Transverse colon (tissue), 4 donors: ENCODE data around the gene CDK8. TPM values are rescaled to one million over a fixed set of nuclear protein-coding genes. Genes with fewer than 3 reads are reported as not detected.
A peak's percentile ranks its signal among the peaks of the same experiment; 100 is the strongest.

Source experiments
- DNase-seq: peaks from one replicate; pipeline ENCODE4 v3.0.0-alpha.2; 2019
- H3K27ac ChIP-seq, 4 donors: fragments of 200-600 bp; sonication (generic); 2 replicates each; pipeline ENCODE4 v1.5.1; 2016 to 2018; ENCODE audit warnings: inconsistent platforms in 4 of 4
- H3K27me3 ChIP-seq: fragments of 200-600 bp; sonication (generic); 2 replicates; pipeline ENCODE4 v1.5.1; 2017; ENCODE audit warnings: inconsistent platforms
- H3K36me3 ChIP-seq, 4 donors: fragments of 200-600 bp; sonication (generic); 2 replicates each; pipeline ENCODE4 v1.5.1; 2017 to 2019; ENCODE audit warnings: inconsistent platforms in 4 of 4
- H3K4me1 ChIP-seq, 4 donors: fragments of 200-600 bp; sonication (generic); 2 replicates each; pipeline ENCODE4 v1.5.1; 2017 to 2020; ENCODE audit warnings: inconsistent platforms in 4 of 4
- H3K4me3 ChIP-seq, 4 donors: fragments of 200-600 bp; sonication (generic); 1 replicate in 1 of 4; 2 replicates in 3 of 4; pipeline versions ENCODE4 v1.5.1 to v1.6.1; 2017 to 2019; ENCODE audit warnings: inconsistent platforms in 4 of 4
- H3K9me3 ChIP-seq, 2 donors: fragments of 200-600 bp; sonication (generic); 2 replicates each; pipeline ENCODE4 v1.5.1; 2017 to 2019; ENCODE audit warnings: inconsistent platforms in 2 of 2
- CTCF ChIP-seq, 5 experiments: fragments of 200-600 bp in 3 of 5; fragments of 450-650 bp in 2 of 5; sonication (generic) in 3 of 5; IDR thresholded peaks; 1 replicate in 2 of 5; 2 replicates in 3 of 5; pipeline ENCODE4 v1.5.1; 2016 to 2017; ENCODE audit warnings: antibody characterized with exemption in 5 of 5, inconsistent platforms in 3 of 5, mild to moderate bottlenecking in 2 of 5, moderate library complexity in 1 of 5
- EP300 ChIP-seq: sonication (generic); formaldehyde crosslinking; IDR thresholded peaks from one replicate; pipeline ENCODE4 v1.6.1; 2017; ENCODE audit warnings: antibody characterized with exemption, low read depth
- POLR2A ChIP-seq: fragments of 450-650 bp; IDR thresholded peaks from one replicate; pipeline ENCODE4 v1.6.1; 2016; ENCODE audit warnings: antibody characterized with exemption, mild to moderate bottlenecking, moderate library complexity
- POLR2AphosphoS5 ChIP-seq, 3 donors: sonication (generic); formaldehyde crosslinking; IDR thresholded peaks; one replicate each; pipeline ENCODE4 v1.6.1; 2016; ENCODE audit warnings: antibody characterized with exemption in 3 of 3
- WGBS, 2 donors: methylation state at CpG; one replicate each; pipeline ENCODE4 v1.1.5; 2018; ENCODE audit warnings: low coverage in 1 of 2; 5-methylcytosine and 5-hydroxymethylcytosine counted together
- in situ Hi-C, 4 donors: fragments of 200-750 bp; cut with MboI; loops; one replicate each; pipeline versions ENCODE4 v1.15.0 to v1.15.1; 2017; ENCODE audit warnings: low sequenced_read_pairs in 3 of 4, low pct_ligation_motif_present in 1 of 4, low pct_unique_long_range_greater_than_20kb in 1 of 4
- intact Hi-C: fragments of 100-400 bp; cut with DNase I; formaldehyde crosslinking; loops from one replicate; pipeline ENCODE4 v1.15.1; 2023; ENCODE audit warnings: low total_unique reads
- total RNA-seq, 4 donors: library from RNA; depleted of rRNA; stranded (reverse); fragments of >200 nt; gene quantifications; one replicate each; pipeline ENCODE4 v1.1.0, GENCODE V29; 2016

Gene CDK8
- total RNA-seq, 4 donors from 2014 or later: 8.6 to 37.4 (median 22.3) TPM

- TF ChIP-seq POLR2AphosphoS5 (IDR thresholded peaks at IDR 0.05) (no peak), POLR2A (no peak), EP300 (no peak), CTCF (IDR thresholded peaks at IDR 0.05) (no peak)
- intact Hi-C loops (no loop called here), in situ Hi-C loops (no loop called here)
- no peaks in the 10 kb centered on the region for H3K27me3 ChIP-seq
- no peaks in the 10 kb centered on the region for H3K9me3 ChIP-seq
- H3K27ac ChIP-seq: no peak overlapping the region
- H3K4me3 ChIP-seq: no peak overlapping the region
- WGBS, 2 donors: 90 to 97% methylated on average over 2 of the region's 2 CpGs
- no peaks in the 10 kb centered on the region for H3K4me1 ChIP-seq
- no peak for DNase-seq
- H3K36me3 ChIP-seq: peaks cover 0 to 4% (median 0%) of the 10 kb centered on the region in 4 donors
Observed at GRCh38 chr13:26372747-26373146, 118.8 kb downstream of the CDK8 start.

GRCh38 chr13:26376430-26376829 lies 122.5 kb downstream of the CDK8 start:
- H3K4me3 ChIP-seq: no peak overlapping the region
- peaks cover 0 to 4% (median 0%) of the 10 kb centered on the region in 4 donors for H3K36me3 ChIP-seq
- no peaks in the 10 kb centered on the region for H3K4me1 ChIP-seq
- DNase-seq: no peak
- intact Hi-C loops (no loop called here), in situ Hi-C loops (no loop called here)
- no peaks in the 10 kb centered on the region for H3K9me3 ChIP-seq
- no peak overlapping the region for H3K27ac ChIP-seq
- no peaks in the 10 kb centered on the region for H3K27me3 ChIP-seq
- TF ChIP-seq CTCF (IDR thresholded peaks at IDR 0.05) (no peak), EP300 (no peak), POLR2A (no peak), POLR2AphosphoS5 (IDR thresholded peaks at IDR 0.05) (no peak)

- intact Hi-C loops (no loop called here), in situ Hi-C loops (no loop called here)
- Histone ChIP-seq H3K27ac (no peak overlapping the region), H3K4me3 (no peak overlapping the region), H3K4me1 (no peaks in the 10 kb centered on the region), H3K9me3 (no peaks in the 10 kb centered on the region), H3K36me3 (peaks cover 0 to 4% (median 0%) of the 10 kb centered on the region in 4 donors), H3K27me3 (no peaks in the 10 kb centered on the region)
- peak in 3 of 5 experiments; percentile 15 to 31 (median 24) for TF ChIP-seq CTCF (IDR thresholded peaks at IDR 0.05)
- TF ChIP-seq POLR2AphosphoS5 (IDR thresholded peaks at IDR 0.05): no peak
- no peak for TF ChIP-seq EP300
- TF ChIP-seq POLR2A: no peak
- DNase-seq: no peak
Observed at GRCh38 chr13:26377038-26377437, 123.1 kb downstream of the CDK8 start.

DNA sequence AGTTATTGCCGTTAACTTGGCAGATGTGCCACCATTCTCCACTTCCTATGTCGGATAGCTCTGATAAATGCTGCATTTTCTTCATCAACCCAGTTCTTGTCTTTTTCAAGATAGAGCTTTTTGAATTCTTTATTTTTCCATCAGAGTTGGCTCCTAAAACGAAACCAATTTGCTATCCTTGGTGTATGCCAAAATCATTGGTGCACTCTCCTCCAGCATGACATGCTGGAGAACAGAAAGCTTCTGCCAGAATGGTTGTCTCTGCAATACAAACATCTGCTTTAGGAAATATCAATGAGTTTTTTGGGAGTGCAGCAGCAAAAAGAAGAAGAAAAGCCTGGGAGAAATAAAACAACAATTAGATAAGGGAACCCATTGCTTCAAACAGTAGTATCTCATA lies 124.2 kb downstream of the CDK8 start:
- peaks cover 0 to under 1% (median 0%) of the 10 kb centered on the region in 4 donors for H3K36me3 ChIP-seq

More for the DNA sequence above, 124.2 kb downstream of the CDK8 start:
- Histone ChIP-seq H3K4me3 (no peak overlapping the region), H3K4me1 (no peaks in the 10 kb centered on the region), H3K27me3 (no peaks in the 10 kb centered on the region), H3K9me3 (no peaks in the 10 kb centered on the region), H3K27ac (no peak overlapping the region)
- DNase-seq: no peak
- in situ Hi-C loops (no loop called here), intact Hi-C loops (no loop called here)
- TF ChIP-seq EP300: no peak
- no peak for TF ChIP-seq POLR2AphosphoS5 (IDR thresholded peaks at IDR 0.05)
- TF ChIP-seq CTCF (IDR thresholded peaks at IDR 0.05): no peak
- TF ChIP-seq POLR2A: no peak
- 78 to 89% methylated on average over 3 of the region's 3 CpGs for whole genome bisulfite sequencing, 2 donors
